Left renal pelvis (tissue), 4 donors: ENCODE results near the gene RAD51B. TPM values are rescaled to one million over a fixed set of nuclear protein-coding genes. Genes with fewer than 3 reads are reported as not detected.

Source experiments
- DNase-seq, 4 donors: peaks; one replicate each; pipeline ENCODE4 v3.0.0-alpha.2; 2013; ENCODE audit warnings: low read depth in 4 of 4, low spot score in 3 of 4
- polyA plus RNA-seq, 4 donors: library from polyadenylated mRNA; unstranded; fragments of 120-200 nt; gene quantifications; one replicate each; pipeline ENCODE4 v1.2.1, GENCODE V29; 2013; ENCODE audit not compliant: insufficient read length in 4 of 4

RAD51B gene
- polyA plus RNA-seq, 4 donors = 9.4 to 12.6 (median 11.6) TPM

GRCh38 chr14:68523326-68523610, 703.7 kb downstream of the RAD51B start:
- DNase-seq = no peak

- no peak for DNase-seq
These were observed 704.6 kb downstream of the RAD51B start for GRCh38 chr14:68523989-68524725.

- no peak for DNase-seq
These were observed 705.9 kb downstream of the RAD51B start for GRCh38 chr14:68525516-68525915.

GRCh38 chr14:68526512-68527091, 707.0 kb downstream of the RAD51B start:
- no peak for DNase-seq

- DNase-seq = no peak
These were observed 707.8 kb downstream of the RAD51B start for GRCh38 chr14:68527329-68527851.

GRCh38 chr14:68528040-68528687, 708.6 kb downstream of the RAD51B start:
- DNase-seq = no peak

GRCh38 chr14:68530443-68530842, 710.9 kb downstream of the RAD51B start:
- DNase-seq = no peak

- DNase-seq = no peak
These were observed 712.9 kb downstream of the RAD51B start for GRCh38 chr14:68532496-68532895.

- no peak for DNase-seq
These were observed 714.7 kb downstream of the RAD51B start for GRCh38 chr14:68534276-68534675.

- DNase-seq = no peak
These were observed 715.9 kb downstream of the RAD51B start for GRCh38 chr14:68535404-68536017.

GRCh38 chr14:68536018-68536410, 716.4 kb downstream of the RAD51B start:
- no peak for DNase-seq

- no peak for DNase-seq
These were observed 719.1 kb downstream of the RAD51B start for GRCh38 chr14:68538639-68539038.

- DNase-seq = no peak
These were observed 719.7 kb downstream of the RAD51B start for GRCh38 chr14:68539241-68539737.

GRCh38 chr14:68539789-68540188, 720.2 kb downstream of the RAD51B start:
- no peak for DNase-seq

- no peak for DNase-seq
These were observed 721.8 kb downstream of the RAD51B start for GRCh38 chr14:68541178-68541896.

- no peak for DNase-seq
These were observed 722.8 kb downstream of the RAD51B start for GRCh38 chr14:68542346-68542745.

- no peak for DNase-seq
These were observed 723.9 kb downstream of the RAD51B start for GRCh38 chr14:68543516-68543915.

GRCh38 chr14:68544081-68544892, 724.7 kb downstream of the RAD51B start:
- no peak for DNase-seq

GRCh38 chr14:68546839-68547238, 727.3 kb downstream of the RAD51B start:
- no peak for DNase-seq
